Measurements from ENCODE around the gene LYZL1. TPM values are rescaled to one million over a fixed set of nuclear protein-coding genes. Genes with fewer than 3 reads are reported as not detected.

The LYZL1 gene
- total RNA-seq, 1 experiment from 2014 or later: not detected

- Histone ChIP-seq H3K4me2 (ENCODE audit: low read length) (no peak overlapping the region), H4K20me1 (ENCODE audit: insufficient read depth) (no peaks in the 10 kb centered on the region), H3K4me1 (ENCODE audit: control insufficient read depth in 1 of 2, insufficient read depth in 2 of 2, low read length in 2 of 2) (no peaks in the 10 kb centered on the region), H2AFZ (ENCODE audit: low read depth, low read length, poor library complexity, severe bottlenecking) (no peak overlapping the region), H3K79me2 (ENCODE audit: insufficient read depth, low read length) (no peaks in the 10 kb centered on the region), H3K9me2 (ENCODE audit: insufficient read depth) (no peaks in the 10 kb centered on the region), H3K36me3 (ENCODE audit: control insufficient read depth in 1 of 2, insufficient read depth in 2 of 2, low read length in 2 of 2) (no peaks in the 10 kb centered on the region), H3K9ac (ENCODE audit: low read length) (no peak overlapping the region), H3K4me3 (replicated peaks in 1 of 2; ENCODE audit: low read depth in 1 of 2, low read length in 2 of 2) (no peak overlapping the region), H3K27ac (ENCODE audit: low read depth, low read length) (no peak overlapping the region), H3K27me3 (ENCODE audit: insufficient read depth, low read length) (no peaks in the 10 kb centered on the region), H3K9me3 (ENCODE audit: control insufficient read depth in 1 of 2, insufficient read depth in 1 of 2, low read depth in 1 of 2, low read length in 2 of 2) (no peaks in the 10 kb centered on the region)
- ChIA-PET POLR2A (interaction anchor here (0.7 kb wide), 1 partner anchor 28 kb away, joined by 5 read pairs; no protein-coding TSS in a partner anchor), RAD21 (ENCODE audit: low non-redundant PET in 1 of 2, low total read pairs in 2 of 2, uncharacterized antibody in 2 of 2, unreplicated experiment in 2 of 2) (no interaction called here), CTCF (interaction anchor here (1.0 to 1.6 kb wide), 3 partner anchors 10 to 580 kb away, joined by 3 to 4 read pairs (median 3); no protein-coding TSS in a partner anchor)
- intact Hi-C loops (cut with micrococcal nuclease): loop anchor here (5.0 kb wide), 1 partner anchor 581 kb away; no protein-coding TSS in a partner anchor
- BruUV-seq (replicated peaks): no TSS peak
- ATAC-seq: peak; percentile 51; the same call in 1 of the 2 replicates
- TF ChIP-seq SIN3A (IDR thresholded peaks at IDR 0.05; ENCODE audit: low read depth) (no peak), RAD21 (IDR thresholded peaks at IDR 0.05; ENCODE audit: low read depth) (peak; percentile 47), CTCF (IDR thresholded peaks at IDR 0.05 in 2 of 3, conservative IDR thresholded peaks at IDR 0.05 in 1 of 3; ENCODE audit: borderline replicate concordance in 1 of 3, insufficient read depth in 1 of 3, low read depth in 2 of 3, low read length in 2 of 3) (peak; percentile 18 to 68 (median 54); a peak in 4 of 6 replicates), EZH2phosphoT487 (IDR thresholded peaks at IDR 0.05; ENCODE audit: borderline replicate concordance) (no peak), ZNF274 (IDR thresholded peaks at IDR 0.05; ENCODE audit: low read depth, low read length) (no peak)
- peak; percentile 12 for DNase-seq (ENCODE audit: low read depth, low spot score)
Observed at GRCh38 chr10:29243750-29244149, 45.1 kb upstream of the LYZL1 start.

- BruUV-seq (replicated peaks): no TSS peak
- intact Hi-C loops (cut with micrococcal nuclease): loop anchor here (5.0 kb wide), 1 partner anchor 583 kb away; no protein-coding TSS in a partner anchor
- H3K4me1 ChIP-seq (ENCODE audit: control insufficient read depth in 1 of 2, insufficient read depth in 2 of 2, low read length in 2 of 2): no peaks in the 10 kb centered on the region
- no peak for TF ChIP-seq POLR2A (IDR thresholded peaks at IDR 0.05; ENCODE audit: borderline replicate concordance, extremely low read depth, insufficient read depth, insufficient read length)
- no peak for TF ChIP-seq JUND (IDR thresholded peaks at IDR 0.05)
- no peak for TF ChIP-seq POLR2AphosphoS5 (IDR thresholded peaks at IDR 0.05; ENCODE audit: low read depth, low read length)
- no peak for TF ChIP-seq EGR1 (IDR thresholded peaks at IDR 0.05; ENCODE audit: low read depth)
- TF ChIP-seq TCF7L2 (IDR thresholded peaks at IDR 0.05; ENCODE audit: borderline replicate concordance, extremely low read depth, insufficient read depth, insufficient read length): no peak
- TF ChIP-seq FOSL1 (IDR thresholded peaks at IDR 0.05; ENCODE audit: low read depth): no peak
- no peak for TF ChIP-seq ELF1 (IDR thresholded peaks at IDR 0.05; ENCODE audit: borderline replicate concordance, low read depth)
- no peak for TF ChIP-seq SP1 (IDR thresholded peaks at IDR 0.05; ENCODE audit: low read depth)
- no peak for TF ChIP-seq ATF3 (IDR thresholded peaks at IDR 0.05)
- no peak for TF ChIP-seq EZH2phosphoT487 (IDR thresholded peaks at IDR 0.05; ENCODE audit: borderline replicate concordance)
- no peak for TF ChIP-seq CBX3 (IDR thresholded peaks at IDR 0.05; ENCODE audit: low read depth)
- TF ChIP-seq CTCF (IDR thresholded peaks at IDR 0.05 in 2 of 3, conservative IDR thresholded peaks at IDR 0.05 in 1 of 3; ENCODE audit: borderline replicate concordance in 1 of 3, insufficient read depth in 1 of 3, low read depth in 2 of 3, low read length in 2 of 3): no peak
- TF ChIP-seq YY1 (IDR thresholded peaks at IDR 0.05; ENCODE audit: extremely low read depth, insufficient replicate concordance, low read depth, low read length): no peak
- no peak for TF ChIP-seq SRF (IDR thresholded peaks at IDR 0.05; ENCODE audit: low read depth)
- no peak for TF ChIP-seq RAD21 (IDR thresholded peaks at IDR 0.05; ENCODE audit: low read depth)
Observed at GRCh38 chr10:29244978-29245377, 43.9 kb upstream of the LYZL1 start.

More at GRCh38 chr10:29244978-29245377, 43.9 kb upstream of the LYZL1 start:
- Histone ChIP-seq H3K4me2 (ENCODE audit: low read length) (no peak overlapping the region), H4K20me1 (ENCODE audit: insufficient read depth) (no peaks in the 10 kb centered on the region), H3K27ac (ENCODE audit: low read depth, low read length) (no peak overlapping the region), H3K27me3 (ENCODE audit: insufficient read depth, low read length) (no peaks in the 10 kb centered on the region), H2AFZ (ENCODE audit: low read depth, low read length, poor library complexity, severe bottlenecking) (no peak overlapping the region), H3K79me2 (ENCODE audit: insufficient read depth, low read length) (no peaks in the 10 kb centered on the region), H3K9me2 (ENCODE audit: insufficient read depth) (no peaks in the 10 kb centered on the region), H3K4me3 (replicated peaks in 1 of 2; ENCODE audit: low read depth in 1 of 2, low read length in 2 of 2) (no peak overlapping the region), H3K9ac (ENCODE audit: low read length) (no peak overlapping the region), H3K36me3 (ENCODE audit: control insufficient read depth in 1 of 2, insufficient read depth in 2 of 2, low read length in 2 of 2) (no peaks in the 10 kb centered on the region), H3K9me3 (ENCODE audit: control insufficient read depth in 1 of 2, insufficient read depth in 1 of 2, low read depth in 1 of 2, low read length in 2 of 2) (no peaks in the 10 kb centered on the region)
- RAD21 ChIA-PET (ENCODE audit: low non-redundant PET in 1 of 2, low total read pairs in 2 of 2, uncharacterized antibody in 2 of 2, unreplicated experiment in 2 of 2): no interaction called here
- ATAC-seq: no peak
- CTCF ChIA-PET: no interaction called here
- no peak for DNase-seq (ENCODE audit: low read depth, low spot score)
- POLR2A ChIA-PET: no interaction called here
